MCF 10A (cell line): ENCODE measurements around the gene CSMD2. TPM values are rescaled to one million over a fixed set of nuclear protein-coding genes. Genes with fewer than 3 reads are reported as not detected.

Experiments used
- BruUV-seq: library from RNA; stranded (reverse); fragments of 400-500 nt; replicated peaks from 2 replicates; lab custom pipeline; 2021; lab: Mats Ljungman, UMichigan
- CTCF ChIA-PET: fragments of 300-600 bp; sonication (Branson Sonifier 250); formaldehyde crosslinking; extraction: SDS; loops from one replicate; lab custom pipeline; 2021; ENCODE audit warnings: antibody characterized with exemption, inconsistent platforms; lab: Yijun Ruan, JAX
- POLR2A ChIA-PET: fragments of 300-600, 350-650 bp; sonication (Branson Sonifier 250); formaldehyde crosslinking; extraction: SDS; loops from one replicate; lab custom pipeline; 2020; ENCODE audit warnings: antibody characterized with exemption, inconsistent platforms; lab: Yijun Ruan, JAX
- DNase-seq: peaks from one replicate; pipeline ENCODE4 v3.0.0-alpha.2; 2018; ENCODE audit not compliant: unreplicated experiment
- H3K27ac Mint-ChIP-seq: one replicate; pipeline ENCODE4 v1.8.0; 2022; ENCODE audit warnings: mild to moderate bottlenecking, low read depth, mixed read lengths; ENCODE audit not compliant: unreplicated experiment
- H3K27me3 Mint-ChIP-seq: one replicate; pipeline ENCODE4 v1.8.0; 2022; ENCODE audit warnings: mixed read lengths; ENCODE audit not compliant: insufficient read depth, unreplicated experiment
- H3K36me3 Mint-ChIP-seq: one replicate; pipeline ENCODE4 v1.8.0; 2022; ENCODE audit warnings: mild to moderate bottlenecking, moderate library complexity, mixed read lengths; ENCODE audit not compliant: insufficient read depth, unreplicated experiment
- H3K4me1 Mint-ChIP-seq: one replicate; pipeline ENCODE4 v1.8.0; 2022; ENCODE audit warnings: mixed read lengths; ENCODE audit not compliant: insufficient read depth, unreplicated experiment
- H3K4me3 Mint-ChIP-seq: one replicate; pipeline ENCODE4 v1.8.0; 2022; ENCODE audit warnings: mild to moderate bottlenecking, moderate library complexity, mixed read lengths; ENCODE audit not compliant: unreplicated experiment
- H3K9me3 Mint-ChIP-seq: one replicate; pipeline ENCODE4 v1.8.0; 2022; ENCODE audit warnings: mixed read lengths; ENCODE audit not compliant: unreplicated experiment
- CTCF ChIP-seq: fragments of 200-600 bp; IDR thresholded peaks from one replicate; pipeline ENCODE4 v1.8.0; 2022; ENCODE audit warnings: antibody characterized with exemption, mild to moderate bottlenecking; ENCODE audit not compliant: unreplicated experiment
- intact Hi-C: fragments of 100-400 bp; cut with micrococcal nuclease; formaldehyde crosslinking; loops from 2 replicates; pipeline ENCODE4 v1.14.1; 2022
- total RNA-seq: library from RNA; stranded (reverse); gene quantifications from 2 replicates; pipeline ENCODE4 v1.2.3, GENCODE V29; 2022

CSMD2 gene
- total RNA-seq, 1 experiment from 2014 or later, result not detected

- Mint-ChIP-seq H3K4me1 (no peaks in the 10 kb centered on the region), H3K27ac (no peak overlapping the region), H3K4me3 (no peak overlapping the region), H3K9me3 (peaks cover 34% of the 10 kb centered on the region), H3K36me3 (no peaks in the 10 kb centered on the region), H3K27me3 (no peaks in the 10 kb centered on the region)
- TF ChIP-seq CTCF, result no peak
- intact Hi-C loops, result no loop called here
- POLR2A ChIA-PET, result no interaction called here
- BruUV-seq, result no TSS peak
- DNase-seq, result no peak
- CTCF ChIA-PET, result no interaction called here
These were observed 337.0 kb downstream of the CSMD2 start for GRCh38 chr1:33828059-33828458.

GRCh38 chr1:33826711-33827110 lies 338.3 kb downstream of the CSMD2 start:
- ChIA-PET CTCF (interaction anchor here (0.5 kb wide), 1 partner anchor 1425 kb away, joined by 3 read pairs; no protein-coding TSS in a partner anchor), POLR2A (no interaction called here)
- Mint-ChIP-seq H3K9me3 (peaks cover 39% of the 10 kb centered on the region), H3K36me3 (no peaks in the 10 kb centered on the region), H3K27ac (no peak overlapping the region), H3K4me3 (no peak overlapping the region), H3K4me1 (no peaks in the 10 kb centered on the region), H3K27me3 (no peaks in the 10 kb centered on the region)
- BruUV-seq, result no TSS peak
- DNase-seq, result no peak
- intact Hi-C loops, result no loop called here
- TF ChIP-seq CTCF, result no peak

- CTCF ChIA-PET, result interaction anchor here (0.5 kb wide), 1 partner anchor 1425 kb away, joined by 3 read pairs; no protein-coding TSS in a partner anchor
- intact Hi-C loops, result no loop called here
- peaks cover 43% of the 10 kb centered on the region for H3K9me3 Mint-ChIP-seq
These were observed 338.7 kb downstream of the CSMD2 start for GRCh38 chr1:33826311-33826710.

GRCh38 chr1:33825506-33825905 lies 339.5 kb downstream of the CSMD2 start:
- POLR2A ChIA-PET, result no interaction called here
- CTCF ChIA-PET, result interaction anchor here (0.6 to 0.8 kb wide), 2 partner anchors 473 to 1039 kb away, joined by 3 to 4 read pairs; no protein-coding TSS in a partner anchor
- intact Hi-C loops, result no loop called here

More at GRCh38 chr1:33826311-33826710, 338.7 kb downstream of the CSMD2 start:
- Mint-ChIP-seq H3K4me1 (no peaks in the 10 kb centered on the region), H3K27ac (no peak overlapping the region), H3K27me3 (no peaks in the 10 kb centered on the region), H3K4me3 (no peak overlapping the region), H3K36me3 (no peaks in the 10 kb centered on the region)
- BruUV-seq, result no TSS peak
- DNase-seq, result no peak
- POLR2A ChIA-PET, result interaction anchor here (0.5 kb wide), 1 partner anchor 61 kb away, joined by 3 read pairs; no protein-coding TSS in a partner anchor
- TF ChIP-seq CTCF, result no peak

More at GRCh38 chr1:33825506-33825905, 339.5 kb downstream of the CSMD2 start:
- Mint-ChIP-seq H3K36me3 (no peaks in the 10 kb centered on the region), H3K27ac (no peak overlapping the region), H3K9me3 (peaks cover 43% of the 10 kb centered on the region), H3K4me1 (no peaks in the 10 kb centered on the region), H3K4me3 (no peak overlapping the region), H3K27me3 (no peaks in the 10 kb centered on the region)
- no TSS peak for BruUV-seq
- TF ChIP-seq CTCF, result no peak
- no peak for DNase-seq
